Mesodermal cell (in vitro differentiated cells): ENCODE data around the gene PEX12.

Experiments used
- H3K27ac ChIP-seq: 2 replicates; pipeline ENCODE4 v1.7.0; 2013; ENCODE audit warnings: mild to moderate bottlenecking, low read depth, low read length, moderate library complexity; ENCODE audit not compliant: severe bottlenecking
- H3K36me3 ChIP-seq: 2 replicates; pipeline ENCODE4 v1.7.1; 2013; ENCODE audit warnings: mild to moderate bottlenecking, low read length, moderate library complexity; ENCODE audit not compliant: control insufficient read depth, insufficient read depth
- H3K4me1 ChIP-seq: one replicate; pipeline ENCODE4 v1.7.1; 2013; ENCODE audit warnings: mild to moderate bottlenecking, low read length; ENCODE audit not compliant: insufficient read depth, control insufficient read depth, poor library complexity, severe bottlenecking
- H3K4me3 ChIP-seq: 2 replicates; pipeline ENCODE4 v1.7.0; 2013; ENCODE audit warnings: low read length, control low read depth, mild to moderate bottlenecking; ENCODE audit not compliant: insufficient read depth, poor library complexity, severe bottlenecking; ENCODE audit errors: extremely low read depth
- H3K9me3 ChIP-seq: 2 replicates; pipeline ENCODE4 v1.7.1; 2013; ENCODE audit warnings: mild to moderate bottlenecking, low read length, moderate library complexity; ENCODE audit not compliant: control insufficient read depth
- WGBS, 2 experiments: methylation state at CpG; one replicate each; pipeline ENCODE4 v1.1.5; 2013; ENCODE audit warnings: missing lambda C conversion rate in 2 of 2; ENCODE audit not compliant: insufficient coverage in 2 of 2; 5-methylcytosine and 5-hydroxymethylcytosine counted together

PEX12 gene

GRCh38 chr17:35553310-35553709 lies 25.1 kb downstream of the PEX12 start:
- Histone ChIP-seq H3K9me3 (no peaks in the 10 kb centered on the region), H3K27ac (no peak overlapping the region), H3K36me3 (no peaks in the 10 kb centered on the region), H3K4me1 (no peaks in the 10 kb centered on the region), H3K4me3 (no peak overlapping the region)
- 93 to 100% methylated on average over 3 to 4 of the region's 4 CpGs for WGBS, 2 experiments

- no CpG with 5 or more reads among the region's 1 CpG for WGBS, 2 experiments
- H3K4me1 ChIP-seq, result no peaks in the 10 kb centered on the region
These were observed 29.4 kb downstream of the PEX12 start for GRCh38 chr17:35548978-35549377.

GRCh38 chr17:35548208-35548810 lies 30.1 kb downstream of the PEX12 start:
- WGBS, 2 experiments, result 70 to 93% methylated on average over 5 to 6 of the region's 8 CpGs
- H3K4me1 ChIP-seq, result no peaks in the 10 kb centered on the region
- no peaks in the 10 kb centered on the region for H3K36me3 ChIP-seq
- no peaks in the 10 kb centered on the region for H3K9me3 ChIP-seq
- H3K4me3 ChIP-seq, result no peak overlapping the region
- no peak overlapping the region for H3K27ac ChIP-seq

More at GRCh38 chr17:35548978-35549377, 29.4 kb downstream of the PEX12 start:
- no peaks in the 10 kb centered on the region for H3K36me3 ChIP-seq
- H3K9me3 ChIP-seq, result no peaks in the 10 kb centered on the region
- H3K27ac ChIP-seq, result no peak overlapping the region
- no peak overlapping the region for H3K4me3 ChIP-seq

GRCh38 chr17:35546487-35546886 lies 31.9 kb downstream of the PEX12 start:
- H3K4me3 ChIP-seq, result no peak overlapping the region
- 78 to 89% methylated on average over 1 of the region's 1 CpG for WGBS, 2 experiments
- no peaks in the 10 kb centered on the region for H3K4me1 ChIP-seq
- H3K9me3 ChIP-seq, result no peaks in the 10 kb centered on the region
- no peak overlapping the region for H3K27ac ChIP-seq
- H3K36me3 ChIP-seq, result no peaks in the 10 kb centered on the region

- WGBS, 2 experiments, result no CpG with 5 or more reads among the region's 1 CpG
- Histone ChIP-seq H3K4me3 (no peak overlapping the region), H3K4me1 (no peaks in the 10 kb centered on the region), H3K9me3 (no peaks in the 10 kb centered on the region), H3K27ac (no peak overlapping the region), H3K36me3 (no peaks in the 10 kb centered on the region)
These were observed 33.2 kb downstream of the PEX12 start for GRCh38 chr17:35545150-35545549.

GRCh38 chr17:35543856-35544255 lies 34.5 kb downstream of the PEX12 start:
- no peak overlapping the region for H3K4me3 ChIP-seq
- no peaks in the 10 kb centered on the region for H3K9me3 ChIP-seq
- H3K27ac ChIP-seq, result no peak overlapping the region
- no CpG with 5 or more reads among the region's 1 CpG for WGBS, 2 experiments
- H3K4me1 ChIP-seq, result no peaks in the 10 kb centered on the region
- no peaks in the 10 kb centered on the region for H3K36me3 ChIP-seq

- no peak overlapping the region for H3K27ac ChIP-seq
- H3K4me3 ChIP-seq, result no peak overlapping the region
- H3K9me3 ChIP-seq, result no peaks in the 10 kb centered on the region
- no peaks in the 10 kb centered on the region for H3K4me1 ChIP-seq
- no peaks in the 10 kb centered on the region for H3K36me3 ChIP-seq
These were observed 35.4 kb downstream of the PEX12 start for GRCh38 chr17:35542990-35543389.

GRCh38 chr17:35541434-35541833 lies 36.9 kb downstream of the PEX12 start:
- no peak overlapping the region for H3K4me3 ChIP-seq
- no peaks in the 10 kb centered on the region for H3K9me3 ChIP-seq
- WGBS, 2 experiments, result 67 to 100% methylated on average over 1 of the region's 1 CpG
- H3K36me3 ChIP-seq, result no peaks in the 10 kb centered on the region
- no peak overlapping the region for H3K27ac ChIP-seq
- H3K4me1 ChIP-seq, result peaks cover 2% of the 10 kb centered on the region

- Histone ChIP-seq H3K36me3 (no peaks in the 10 kb centered on the region), H3K4me1 (peaks cover 2% of the 10 kb centered on the region), H3K4me3 (no peak overlapping the region), H3K9me3 (no peaks in the 10 kb centered on the region), H3K27ac (no peak overlapping the region)
- WGBS, 2 experiments, result 80 to 83% methylated on average over 1 of the region's 8 CpGs
These were observed 37.6 kb downstream of the PEX12 start for GRCh38 chr17:35540589-35541404.

- WGBS, 2 experiments, result 43 to 60% methylated on average over 3 to 4 of the region's 5 CpGs
- Histone ChIP-seq H3K9me3 (no peaks in the 10 kb centered on the region), H3K27ac (no peak overlapping the region), H3K4me1 (peaks cover 2% of the 10 kb centered on the region), H3K36me3 (no peaks in the 10 kb centered on the region), H3K4me3 (no peak overlapping the region)
These were observed 38.7 kb downstream of the PEX12 start for GRCh38 chr17:35539659-35540026.

GRCh38 chr17:35537601-35538141 lies 40.7 kb downstream of the PEX12 start, which contains the start of gene SLFN12L:
Gene SLFN12L (minus strand): TSS chr17:35537678. CDS start chr17:35522364, 15,314 bp downstream.
- H3K27ac ChIP-seq, result no peak within 1 kb of the TSS
- H3K9me3 ChIP-seq, result no peaks in the 10 kb centered on the region
- H3K4me1 ChIP-seq, result peaks cover 2% of the 10 kb centered on the region
- no peak within 1 kb of the TSS for H3K4me3 ChIP-seq
- 100% methylated on average over 1 to 2 of the region's 2 CpGs for WGBS, 2 experiments
- H3K36me3 ChIP-seq, result no peaks in the 10 kb centered on the region
